Activated CD8-positive, alpha-beta T cell treated with anti-CD3 and anti-CD28 coated beads, Interleukin-2, amount 10 ng/mL, durations not matched to agents 7 days and 5 days (primary cell): ENCODE measurements around the gene CARMIL1. TPM values are rescaled to one million over a fixed set of nuclear protein-coding genes. Genes with fewer than 3 reads are reported as not detected.

ENCODE experiments used
- ATAC-seq: fragments of 150-1000 bp; cut with Tn5 transposase; one replicate; pipeline ENCODE4 v1.10.0; 2021; ENCODE audit warnings: moderate library complexity
- CTCF ChIA-PET: fragments of 350-600 bp; sonication (Branson Sonifier 250); formaldehyde crosslinking; loops from one replicate; lab custom pipeline; 2021; ENCODE audit warnings: antibody characterized with exemption; lab: Charles Lee
- POLR2A ChIA-PET: fragments of 350-600 bp; sonication (Branson Sonifier 250); formaldehyde crosslinking; loops from one replicate; lab custom pipeline; 2021; ENCODE audit warnings: antibody characterized with exemption; lab: Charles Lee
- DNase-seq: peaks from one replicate; pipeline ENCODE4 v3.0.0-alpha.2; 2020
- H3K27ac Mint-ChIP-seq: one replicate; pipeline ENCODE4 v1.8.0; 2021; ENCODE audit warnings: mild to moderate bottlenecking, mixed read lengths
- H3K27me3 Mint-ChIP-seq: one replicate; pipeline ENCODE4 v1.8.0; 2021; ENCODE audit warnings: low read depth, mixed read lengths
- H3K36me3 Mint-ChIP-seq: one replicate; pipeline ENCODE4 v1.8.0; 2021; ENCODE audit warnings: low read depth, mixed read lengths
- H3K4me1 Mint-ChIP-seq: one replicate; pipeline ENCODE4 v1.8.0; 2021; ENCODE audit warnings: low read depth, mixed read lengths
- H3K4me3 Mint-ChIP-seq: one replicate; pipeline ENCODE4 v1.8.0; 2021; ENCODE audit warnings: mild to moderate bottlenecking, mixed read lengths
- H3K9me3 Mint-ChIP-seq: one replicate; pipeline ENCODE4 v1.8.0; 2022; ENCODE audit warnings: mixed read lengths; ENCODE audit not compliant: insufficient read depth
- total RNA-seq, 2 experiments: library from RNA; stranded (reverse); gene quantifications; one replicate each; pipeline ENCODE4 v1.2.3, GENCODE V29; 2021

CARMIL1 gene
- total RNA-seq, 2 experiments from 2014 or later = 4.6 to 4.8 TPM

GRCh38 chr6:25534942-25535631 is 255.9 kb downstream of the CARMIL1 start:
- H3K4me3 Mint-ChIP-seq = no peak overlapping the region
- no peaks in the 10 kb centered on the region for H3K27me3 Mint-ChIP-seq
- no peaks in the 10 kb centered on the region for H3K4me1 Mint-ChIP-seq
- CTCF ChIA-PET = interaction anchor here (0.9 to 3.0 kb wide), 6 partner anchors 13 to 311 kb away, joined by 3 to 13 read pairs (median 6); no protein-coding TSS in a partner anchor
- no peaks in the 10 kb centered on the region for H3K9me3 Mint-ChIP-seq
- POLR2A ChIA-PET = no interaction called here
- no peak overlapping the region for H3K27ac Mint-ChIP-seq
- H3K36me3 Mint-ChIP-seq = no peaks in the 10 kb centered on the region
- DNase-seq (no peak), ATAC-seq (no peak)

GRCh38 chr6:25535632-25536225 is 256.6 kb downstream of the CARMIL1 start:
- POLR2A ChIA-PET = no interaction called here
- H3K36me3 Mint-ChIP-seq = no peaks in the 10 kb centered on the region
- CTCF ChIA-PET = interaction anchor here (1.2 to 3.0 kb wide), 5 partner anchors 12 to 312 kb away, joined by 3 to 13 read pairs (median 7); no protein-coding TSS in a partner anchor
- ATAC-seq (no peak), DNase-seq (no peak)
- H3K27me3 Mint-ChIP-seq = no peaks in the 10 kb centered on the region
- H3K9me3 Mint-ChIP-seq = no peaks in the 10 kb centered on the region
- H3K4me3 Mint-ChIP-seq = no peak overlapping the region
- no peaks in the 10 kb centered on the region for H3K4me1 Mint-ChIP-seq
- no peak overlapping the region for H3K27ac Mint-ChIP-seq

- CTCF ChIA-PET = interaction anchor here (0.8 kb wide), 1 partner anchor 271 kb away, joined by 3 read pairs; no protein-coding TSS in a partner anchor
- Mint-ChIP-seq H3K9me3 (no peaks in the 10 kb centered on the region), H3K4me1 (no peaks in the 10 kb centered on the region), H3K27ac (no peak overlapping the region), H3K27me3 (no peaks in the 10 kb centered on the region), H3K4me3 (no peak overlapping the region), H3K36me3 (no peaks in the 10 kb centered on the region)
- POLR2A ChIA-PET = no interaction called here
- DNase-seq = no peak
- ATAC-seq = no peak
Observed at GRCh38 chr6:25536781-25537180, 257.6 kb downstream of the CARMIL1 start.

GRCh38 chr6:25537349-25538018 is 258.3 kb downstream of the CARMIL1 start:
- Mint-ChIP-seq H3K4me3 (no peak overlapping the region), H3K27ac (no peak overlapping the region), H3K27me3 (no peaks in the 10 kb centered on the region), H3K9me3 (no peaks in the 10 kb centered on the region), H3K36me3 (no peaks in the 10 kb centered on the region), H3K4me1 (no peaks in the 10 kb centered on the region)
- no peak for DNase-seq
- no peak for ATAC-seq
- CTCF ChIA-PET = interaction anchor here (1.3 to 1.4 kb wide), 2 partner anchors 17 to 47 kb away, joined by 3 to 5 read pairs; no protein-coding TSS in a partner anchor
- POLR2A ChIA-PET = no interaction called here

GRCh38 chr6:25541228-25541627 is 262.1 kb downstream of the CARMIL1 start:
- ChIA-PET CTCF (no interaction called here), POLR2A (no interaction called here)
- no peak for DNase-seq
- H3K4me3 Mint-ChIP-seq = no peak overlapping the region
- H3K27me3 Mint-ChIP-seq = no peaks in the 10 kb centered on the region
- H3K27ac Mint-ChIP-seq = no peak overlapping the region
- H3K9me3 Mint-ChIP-seq = no peaks in the 10 kb centered on the region
- no peaks in the 10 kb centered on the region for H3K4me1 Mint-ChIP-seq
- no peaks in the 10 kb centered on the region for H3K36me3 Mint-ChIP-seq
- ATAC-seq = no peak

GRCh38 chr6:25542984-25543910 is 264.1 kb downstream of the CARMIL1 start:
- ATAC-seq (no peak), DNase-seq (no peak)
- ChIA-PET POLR2A (no interaction called here), CTCF (interaction anchor here (0.8 to 0.9 kb wide), 2 partner anchors 13 to 278 kb away, joined by 4 to 5 read pairs; no protein-coding TSS in a partner anchor)
- Mint-ChIP-seq H3K4me3 (no peak overlapping the region), H3K4me1 (no peaks in the 10 kb centered on the region), H3K27me3 (no peaks in the 10 kb centered on the region), H3K9me3 (no peaks in the 10 kb centered on the region), H3K36me3 (no peaks in the 10 kb centered on the region), H3K27ac (no peak overlapping the region)

GRCh38 chr6:25544833-25545232 is 265.7 kb downstream of the CARMIL1 start:
- Mint-ChIP-seq H3K4me3 (no peak overlapping the region), H3K36me3 (no peaks in the 10 kb centered on the region), H3K27me3 (no peaks in the 10 kb centered on the region), H3K4me1 (no peaks in the 10 kb centered on the region), H3K27ac (no peak overlapping the region), H3K9me3 (no peaks in the 10 kb centered on the region)
- no peak for ATAC-seq
- ChIA-PET CTCF (interaction anchor here (1.2 to 1.6 kb wide), 2 partner anchors 9 to 21 kb away, joined by 3 read pairs; no protein-coding TSS in a partner anchor), POLR2A (no interaction called here)
- DNase-seq = no peak

GRCh38 chr6:25547797-25548196 is 268.6 kb downstream of the CARMIL1 start:
- no peaks in the 10 kb centered on the region for H3K4me1 Mint-ChIP-seq
- no peak for DNase-seq
- CTCF ChIA-PET = interaction anchor here (0.8 to 1.0 kb wide), 2 partner anchors 8 to 13 kb away, joined by 3 to 4 read pairs; no protein-coding TSS in a partner anchor

GRCh38 chr6:25548451-25548850 is 269.3 kb downstream of the CARMIL1 start:
- Mint-ChIP-seq H3K9me3 (no peaks in the 10 kb centered on the region), H3K27me3 (no peaks in the 10 kb centered on the region)
- CTCF ChIA-PET = interaction anchor here (1.0 kb wide), 1 partner anchor 13 kb away, joined by 3 read pairs; no protein-coding TSS in a partner anchor

More at GRCh38 chr6:25547797-25548196, 268.6 kb downstream of the CARMIL1 start:
- Mint-ChIP-seq H3K27ac (no peak overlapping the region), H3K27me3 (no peaks in the 10 kb centered on the region), H3K36me3 (no peaks in the 10 kb centered on the region), H3K4me3 (no peak overlapping the region), H3K9me3 (no peaks in the 10 kb centered on the region)
- ATAC-seq = no peak
- POLR2A ChIA-PET = no interaction called here

GRCh38 chr6:25550631-25551030 is 271.5 kb downstream of the CARMIL1 start:
- Mint-ChIP-seq H3K27me3 (no peaks in the 10 kb centered on the region), H3K4me3 (no peak overlapping the region), H3K36me3 (no peaks in the 10 kb centered on the region), H3K9me3 (no peaks in the 10 kb centered on the region), H3K4me1 (no peaks in the 10 kb centered on the region), H3K27ac (no peak overlapping the region)
- DNase-seq (no peak), ATAC-seq (no peak)
- POLR2A ChIA-PET = no interaction called here
- CTCF ChIA-PET = interaction anchor here (2.0 to 4.5 kb wide), 4 partner anchors 14 to 327 kb away, joined by 6 to 18 read pairs (median 8); no protein-coding TSS in a partner anchor

More at GRCh38 chr6:25548451-25548850, 269.3 kb downstream of the CARMIL1 start:
- H3K4me3 Mint-ChIP-seq = no peak overlapping the region
- DNase-seq (no peak), ATAC-seq (no peak)
- POLR2A ChIA-PET = no interaction called here
- no peaks in the 10 kb centered on the region for H3K4me1 Mint-ChIP-seq
- H3K36me3 Mint-ChIP-seq = no peaks in the 10 kb centered on the region
- H3K27ac Mint-ChIP-seq = no peak overlapping the region

- ATAC-seq (no peak), DNase-seq (no peak)
- no peaks in the 10 kb centered on the region for H3K9me3 Mint-ChIP-seq
- H3K27me3 Mint-ChIP-seq = no peaks in the 10 kb centered on the region
- ChIA-PET POLR2A (no interaction called here), CTCF (interaction anchor here (2.3 to 6.4 kb wide), 6 partner anchors 13 to 329 kb away, joined by 5 to 67 read pairs (median 14); no protein-coding TSS in a partner anchor)
- H3K4me1 Mint-ChIP-seq = peaks cover 1% of the 10 kb centered on the region
- H3K27ac Mint-ChIP-seq = no peak overlapping the region
- H3K4me3 Mint-ChIP-seq = no peak overlapping the region
- H3K36me3 Mint-ChIP-seq = no peaks in the 10 kb centered on the region
Observed at GRCh38 chr6:25553502-25553901, 274.3 kb downstream of the CARMIL1 start.
